Measurements from ENCODE around the gene NFIX. TPM values are rescaled to one million over a fixed set of nuclear protein-coding genes. Genes with fewer than 3 reads are reported as not detected.

NFIX gene
- total and polyA plus RNA-seq, 9 of the 15 experiments (the other 6 are each of a cell fraction or from before 2014, with no cell fraction given) = 0.28 to 26.8 (median 5.4) TPM

DNA sequence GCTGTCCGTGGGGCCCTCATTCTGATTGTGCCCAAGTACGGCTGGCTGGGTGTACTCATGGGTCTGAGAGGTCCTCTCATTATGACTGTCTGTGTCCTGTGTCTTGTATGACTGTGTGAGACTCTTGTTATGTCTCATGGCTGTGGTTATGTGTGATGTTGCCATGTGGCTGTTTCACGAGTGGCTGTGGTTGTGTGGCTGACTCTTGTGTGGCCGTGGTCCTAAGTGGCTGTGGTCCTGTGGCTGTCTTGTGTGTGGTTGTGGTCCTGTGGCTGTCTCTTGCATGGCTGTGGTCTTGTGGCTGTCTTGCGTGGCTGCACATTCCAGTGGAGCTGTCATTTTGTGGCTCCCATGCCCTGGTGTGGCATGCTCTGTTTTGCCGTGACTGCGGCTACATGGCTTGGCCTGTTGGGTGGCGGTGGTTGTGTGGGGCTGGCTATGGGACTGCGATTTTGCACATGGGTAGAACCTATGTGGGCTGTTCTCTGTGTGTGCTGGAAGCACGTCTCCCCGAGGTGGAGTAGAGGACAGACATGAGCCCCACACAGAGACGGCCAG lies 104.8 kb downstream of the NFIX start (continued):
- TF ChIP-seq NR2C1 (IDR thresholded peaks at IDR 0.05) = no peak
- TF ChIP-seq NR2C1 (tag; IDR thresholded peaks at IDR 0.05) = no peak
- no peak for TF ChIP-seq HMG20B (CRISPR knock-in tag; IDR thresholded peaks at IDR 0.05)
- TF ChIP-seq ZBTB8A (IDR thresholded peaks at IDR 0.05; ENCODE audit: partially characterized antibody) = no peak
- TF ChIP-seq FOXK2 (conservative IDR thresholded peaks at IDR 0.05 in 1 of 2, IDR thresholded peaks at IDR 0.05 in 1 of 2; ENCODE audit: low read depth in 2 of 2) = peak; percentile 34 to 75; a peak in 2 of 4 replicates
- no peak for TF ChIP-seq RAD51 (IDR thresholded peaks at IDR 0.05; ENCODE audit: borderline replicate concordance, low read depth)
- TF ChIP-seq CBX8 (IDR thresholded peaks at IDR 0.05; ENCODE audit: borderline replicate concordance, extremely low read depth, low read depth, low read length, poor library complexity, severe bottlenecking) = no peak
- TF ChIP-seq ZNF274 (IDR thresholded peaks at IDR 0.05; ENCODE audit: borderline replicate concordance, low read depth, low read length) = no peak
- TF ChIP-seq ZNF436 (CRISPR knock-in tag; IDR thresholded peaks at IDR 0.05) = no peak
- no peak for TF ChIP-seq CEBPG (CRISPR knock-in tag; IDR thresholded peaks at IDR 0.05)
- TF ChIP-seq CEBPG (tag; conservative IDR thresholded peaks at IDR 0.05 in 1 of 2, IDR thresholded peaks at IDR 0.05 in 1 of 2) = no peak
- no peak for TF ChIP-seq BRCA1 (IDR thresholded peaks at IDR 0.05)
- no peak for TF ChIP-seq BRCA1 (CRISPR knock-in tag; IDR thresholded peaks at IDR 0.05)
- TF ChIP-seq, protein P1, sequence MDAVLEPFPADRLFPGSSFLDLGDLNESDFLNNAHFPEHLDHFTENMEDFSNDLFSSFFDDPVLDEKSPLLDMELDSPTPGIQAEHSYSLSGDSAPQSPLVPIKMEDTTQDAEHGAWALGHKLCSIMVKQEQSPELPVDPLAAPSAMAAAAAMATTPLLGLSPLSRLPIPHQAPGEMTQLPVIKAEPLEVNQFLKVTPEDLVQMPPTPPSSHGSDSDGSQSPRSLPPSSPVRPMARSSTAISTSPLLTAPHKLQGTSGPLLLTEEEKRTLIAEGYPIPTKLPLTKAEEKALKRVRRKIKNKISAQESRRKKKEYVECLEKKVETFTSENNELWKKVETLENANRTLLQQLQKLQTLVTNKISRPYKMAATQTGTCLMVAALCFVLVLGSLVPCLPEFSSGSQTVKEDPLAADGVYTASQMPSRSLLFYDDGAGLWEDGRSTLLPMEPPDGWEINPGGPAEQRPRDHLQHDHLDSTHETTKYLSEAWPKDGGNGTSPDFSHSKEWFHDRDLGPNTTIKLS (IDR thresholded peaks at IDR 0.05; ENCODE audit: borderline replicate concordance, low read depth) = no peak
- TF ChIP-seq, protein P2, sequence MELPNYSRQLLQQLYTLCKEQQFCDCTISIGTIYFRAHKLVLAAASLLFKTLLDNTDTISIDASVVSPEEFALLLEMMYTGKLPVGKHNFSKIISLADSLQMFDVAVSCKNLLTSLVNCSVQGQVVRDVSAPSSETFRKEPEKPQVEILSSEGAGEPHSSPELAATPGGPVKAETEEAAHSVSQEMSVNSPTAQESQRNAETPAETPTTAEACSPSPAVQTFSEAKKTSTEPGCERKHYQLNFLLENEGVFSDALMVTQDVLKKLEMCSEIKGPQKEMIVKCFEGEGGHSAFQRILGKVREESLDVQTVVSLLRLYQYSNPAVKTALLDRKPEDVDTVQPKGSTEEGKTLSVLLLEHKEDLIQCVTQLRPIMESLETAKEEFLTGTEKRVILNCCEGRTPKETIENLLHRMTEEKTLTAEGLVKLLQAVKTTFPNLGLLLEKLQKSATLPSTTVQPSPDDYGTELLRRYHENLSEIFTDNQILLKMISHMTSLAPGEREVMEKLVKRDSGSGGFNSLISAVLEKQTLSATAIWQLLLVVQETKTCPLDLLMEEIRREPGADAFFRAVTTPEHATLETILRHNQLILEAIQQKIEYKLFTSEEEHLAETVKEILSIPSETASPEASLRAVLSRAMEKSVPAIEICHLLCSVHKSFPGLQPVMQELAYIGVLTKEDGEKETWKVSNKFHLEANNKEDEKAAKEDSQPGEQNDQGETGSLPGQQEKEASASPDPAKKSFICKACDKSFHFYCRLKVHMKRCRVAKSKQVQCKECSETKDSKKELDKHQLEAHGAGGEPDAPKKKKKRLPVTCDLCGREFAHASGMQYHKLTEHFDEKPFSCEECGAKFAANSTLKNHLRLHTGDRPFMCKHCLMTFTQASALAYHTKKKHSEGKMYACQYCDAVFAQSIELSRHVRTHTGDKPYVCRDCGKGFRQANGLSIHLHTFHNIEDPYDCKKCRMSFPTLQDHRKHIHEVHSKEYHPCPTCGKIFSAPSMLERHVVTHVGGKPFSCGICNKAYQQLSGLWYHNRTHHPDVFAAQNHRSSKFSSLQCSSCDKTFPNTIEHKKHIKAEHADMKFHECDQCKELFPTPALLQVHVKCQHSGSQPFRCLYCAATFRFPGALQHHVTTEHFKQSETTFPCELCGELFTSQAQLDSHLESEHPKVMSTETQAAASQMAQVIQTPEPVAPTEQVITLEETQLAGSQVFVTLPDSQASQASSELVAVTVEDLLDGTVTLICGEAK (IDR thresholded peaks at IDR 0.05) = no peak
- TF ChIP-seq, protein P2 (CRISPR knock-in tag; IDR thresholded peaks at IDR 0.05) = no peak
- no peak for TF ChIP-seq HCFC1 (IDR thresholded peaks at IDR 0.05; ENCODE audit: low read depth, low read length)
- no peak for TF ChIP-seq ZNF133 (CRISPR knock-in tag; IDR thresholded peaks at IDR 0.05)
- TF ChIP-seq ZNF431 (CRISPR knock-in tag; IDR thresholded peaks at IDR 0.05) = no peak
- peak; percentile 75; the same call in 1 of the 2 replicates for TF ChIP-seq THRAP3 (IDR thresholded peaks at IDR 0.05; ENCODE audit: borderline replicate concordance)
